GM23338 (cell line): ENCODE results near the gene CDYL. TPM values are rescaled to one million over a fixed set of nuclear protein-coding genes. Genes with fewer than 3 reads are reported as not detected.

Experiments
- ATAC-seq: fragments of 200-7000 bp; cut with Tn5 transposase; 3 replicates; pipeline ENCODE4 v1.9.1; 2020
- DNase-seq: peaks from one replicate; pipeline ENCODE4 v3.0.0-alpha.2; 2015; ENCODE audit warnings: low spot score
- H2AFZ ChIP-seq: fragments of 200-600 bp; sonication (generic); 2 replicates; pipeline ENCODE4 v1.8.0; 2016; ENCODE audit warnings: antibody characterized with exemption, mild to moderate bottlenecking, moderate library complexity
- H3F3A ChIP-seq: fragments of 200-600 bp; sonication (generic); replicated peaks from 2 replicates; pipeline ENCODE4 v1.8.0; 2017; ENCODE audit warnings: antibody characterized with exemption, mixed run types, low read depth
- H3K27ac ChIP-seq: fragments of 200-600 bp; sonication (generic); 2 replicates; pipeline ENCODE4 v1.6.1; 2016; ENCODE audit warnings: low read depth
- H3K27me3 ChIP-seq: fragments of 200-600 bp; sonication (generic); 2 replicates; pipeline ENCODE4 v1.8.0; 2016; ENCODE audit warnings: mild to moderate bottlenecking, mixed run types, moderate library complexity; ENCODE audit not compliant: insufficient read depth
- H3K36me3 ChIP-seq: fragments of 200-600 bp; sonication (generic); 2 replicates; pipeline ENCODE4 v1.8.0; 2016; ENCODE audit warnings: mild to moderate bottlenecking; ENCODE audit not compliant: insufficient read depth
- H3K4me1 ChIP-seq: fragments of 200-600 bp; sonication (generic); 2 replicates; pipeline ENCODE4 v1.8.0; 2016; ENCODE audit warnings: mild to moderate bottlenecking, moderate library complexity; ENCODE audit not compliant: insufficient read depth
- H3K4me2 ChIP-seq: fragments of 200-600 bp; sonication (generic); 2 replicates; pipeline ENCODE4 v1.7.1; 2017; ENCODE audit warnings: mixed run types
- H3K4me3 ChIP-seq: fragments of 200-600 bp; sonication (generic); 2 replicates; pipeline ENCODE4 v1.6.1; 2016; ENCODE audit warnings: mixed run types
- H3K79me2 ChIP-seq: fragments of 200-600 bp; sonication (generic); replicated peaks from 2 replicates; pipeline ENCODE4 v1.8.0; 2017; ENCODE audit warnings: mild to moderate bottlenecking; ENCODE audit not compliant: insufficient read depth
- H3K9me2 ChIP-seq: fragments of 200-600 bp; sonication (generic); 2 replicates; pipeline ENCODE4 v1.8.0; 2017; ENCODE audit not compliant: insufficient read depth
- H4K20me1 ChIP-seq: fragments of 200-600 bp; sonication (generic); replicated peaks from 2 replicates; pipeline ENCODE4 v1.8.0; 2017; ENCODE audit warnings: mild to moderate bottlenecking; ENCODE audit not compliant: insufficient read depth
- H3K27ac Mint-ChIP-seq: 2 replicates; pipeline ENCODE4 v1.8.0; 2020; ENCODE audit warnings: inconsistent platforms, mild to moderate bottlenecking, moderate library complexity, mixed read lengths
- H3K27me3 Mint-ChIP-seq: 3 replicates; pipeline ENCODE4 v1.8.0; 2022; ENCODE audit warnings: low read depth, mild to moderate bottlenecking, moderate library complexity, mixed read lengths, inconsistent platforms; ENCODE audit not compliant: insufficient read depth, poor library complexity
- H3K36me3 Mint-ChIP-seq: 3 replicates; pipeline ENCODE4 v1.8.0; 2021; ENCODE audit warnings: low read depth, mild to moderate bottlenecking, inconsistent platforms, moderate library complexity, mixed read lengths
- H3K4me1 Mint-ChIP-seq: 3 replicates; pipeline ENCODE4 v1.8.0; 2020; ENCODE audit warnings: mild to moderate bottlenecking, inconsistent platforms, mixed read lengths
- H3K4me3 Mint-ChIP-seq: 3 replicates; pipeline ENCODE4 v1.8.0; 2021; ENCODE audit warnings: moderate library complexity, mild to moderate bottlenecking, inconsistent platforms, mixed read lengths
- H3K9me3 Mint-ChIP-seq: 3 replicates; pipeline ENCODE4 v1.8.0; 2020; ENCODE audit warnings: moderate library complexity, mild to moderate bottlenecking, inconsistent platforms, mixed read lengths
- CREB1 ChIP-seq: fragments of 250-450 bp; sonication (Bioruptor Pico); IDR thresholded peaks from 2 replicates; pipeline ENCODE4 v1.5.0; 2020; ENCODE audit warnings: low read depth, mild to moderate bottlenecking, moderate library complexity
- CTCF ChIP-seq, 2 experiments: fragments of 200-600 bp in 1 of 2; sonication (generic) in 1 of 2; conservative IDR thresholded peaks; 2 replicates each; pipeline versions ENCODE4 v1.5.1 to v1.6.1; 2016 to 2017; ENCODE audit warnings: antibody characterized with exemption in 2 of 2, low read depth in 2 of 2, mild to moderate bottlenecking in 2 of 2, moderate library complexity in 1 of 2
- ETS1 ChIP-seq: IDR thresholded peaks from 2 replicates; pipeline ENCODE4 v1.6.1; 2016; ENCODE audit warnings: antibody characterized with exemption
- EZH2 ChIP-seq: fragments of 200-600 bp; sonication (generic); IDR thresholded peaks from one replicate; pipeline ENCODE4 v1.8.0; 2017; ENCODE audit warnings: antibody characterized with exemption, mild to moderate bottlenecking, low read depth; ENCODE audit not compliant: unreplicated experiment
- EZH2phosphoT487 ChIP-seq: fragments of 200-600 bp; sonication (generic); IDR thresholded peaks from one replicate; pipeline ENCODE4 v1.8.1; 2018; ENCODE audit warnings: antibody characterized with exemption; ENCODE audit not compliant: unreplicated experiment
- JUNB ChIP-seq: IDR thresholded peaks from one replicate; pipeline ENCODE4 v1.6.1; 2016; ENCODE audit warnings: antibody characterized with exemption; ENCODE audit not compliant: unreplicated experiment
- NANOG ChIP-seq: IDR thresholded peaks from 2 replicates; pipeline ENCODE4 v1.6.1; 2016; ENCODE audit warnings: antibody characterized with exemption, borderline replicate concordance
- POLR2AphosphoS5 ChIP-seq: IDR thresholded peaks from 2 replicates; pipeline ENCODE4 v1.6.1; 2016; ENCODE audit warnings: antibody characterized with exemption, low read depth
- STAT1 ChIP-seq: IDR thresholded peaks from one replicate; pipeline ENCODE4 v1.6.1; 2016; ENCODE audit warnings: antibody characterized with exemption; ENCODE audit not compliant: unreplicated experiment
- ZNF114 ChIP-seq: fragments of 250-450 bp; sonication (Bioruptor Pico); IDR thresholded peaks from 2 replicates; pipeline ENCODE4 v1.5.0; 2020; ENCODE audit warnings: mild to moderate bottlenecking, moderate library complexity
- ZNF331 ChIP-seq: fragments of 250-450 bp; sonication (Bioruptor Pico); IDR thresholded peaks from 2 replicates; pipeline ENCODE4 v1.5.0; 2020; ENCODE audit warnings: low read depth, mild to moderate bottlenecking, moderate library complexity
- ZNF462 ChIP-seq: fragments of 250-450 bp; sonication (Bioruptor Pico); IDR thresholded peaks from 2 replicates; pipeline ENCODE4 v1.5.0; 2020; ENCODE audit warnings: mild to moderate bottlenecking, moderate library complexity
- polyA plus RNA-seq: library from polyadenylated mRNA; unstranded; fragments of >200 nt; fragmentation: Nextera tagmentation; extraction: Ambion mirVana; gene quantifications from 2 replicates; pipeline ENCODE4 v1.2.1, GENCODE V29; 2016
- total RNA-seq: library from RNA; depleted of rRNA; stranded (reverse); fragments of >200 nt; shearing (Covaris generic); gene quantifications from 2 replicates; pipeline ENCODE4 v1.2.3, GENCODE V29; 2014
- TF ChIP-seq, protein P1 (sequence below): IDR thresholded peaks from one replicate; pipeline ENCODE4 v1.6.1; 2018; ENCODE audit warnings: antibody characterized with exemption; ENCODE audit not compliant: unreplicated experiment

CDYL gene
- total and polyA plus RNA-seq, 2 experiments from 2014 or later, result 67.2 to 128 TPM

- TF ChIP-seq, protein P1, sequence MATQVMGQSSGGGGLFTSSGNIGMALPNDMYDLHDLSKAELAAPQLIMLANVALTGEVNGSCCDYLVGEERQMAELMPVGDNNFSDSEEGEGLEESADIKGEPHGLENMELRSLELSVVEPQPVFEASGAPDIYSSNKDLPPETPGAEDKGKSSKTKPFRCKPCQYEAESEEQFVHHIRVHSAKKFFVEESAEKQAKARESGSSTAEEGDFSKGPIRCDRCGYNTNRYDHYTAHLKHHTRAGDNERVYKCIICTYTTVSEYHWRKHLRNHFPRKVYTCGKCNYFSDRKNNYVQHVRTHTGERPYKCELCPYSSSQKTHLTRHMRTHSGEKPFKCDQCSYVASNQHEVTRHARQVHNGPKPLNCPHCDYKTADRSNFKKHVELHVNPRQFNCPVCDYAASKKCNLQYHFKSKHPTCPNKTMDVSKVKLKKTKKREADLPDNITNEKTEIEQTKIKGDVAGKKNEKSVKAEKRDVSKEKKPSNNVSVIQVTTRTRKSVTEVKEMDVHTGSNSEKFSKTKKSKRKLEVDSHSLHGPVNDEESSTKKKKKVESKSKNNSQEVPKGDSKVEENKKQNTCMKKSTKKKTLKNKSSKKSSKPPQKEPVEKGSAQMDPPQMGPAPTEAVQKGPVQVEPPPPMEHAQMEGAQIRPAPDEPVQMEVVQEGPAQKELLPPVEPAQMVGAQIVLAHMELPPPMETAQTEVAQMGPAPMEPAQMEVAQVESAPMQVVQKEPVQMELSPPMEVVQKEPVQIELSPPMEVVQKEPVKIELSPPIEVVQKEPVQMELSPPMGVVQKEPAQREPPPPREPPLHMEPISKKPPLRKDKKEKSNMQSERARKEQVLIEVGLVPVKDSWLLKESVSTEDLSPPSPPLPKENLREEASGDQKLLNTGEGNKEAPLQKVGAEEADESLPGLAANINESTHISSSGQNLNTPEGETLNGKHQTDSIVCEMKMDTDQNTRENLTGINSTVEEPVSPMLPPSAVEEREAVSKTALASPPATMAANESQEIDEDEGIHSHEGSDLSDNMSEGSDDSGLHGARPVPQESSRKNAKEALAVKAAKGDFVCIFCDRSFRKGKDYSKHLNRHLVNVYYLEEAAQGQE, result no peak
- TF ChIP-seq ZNF462 (CRISPR knock-in tag) (no peak), ZNF114 (CRISPR knock-in tag) (no peak), EZH2 (no peak), CTCF (conservative IDR thresholded peaks at IDR 0.05; ENCODE audit: low read depth in 2 of 2) (no peak), CREB1 (CRISPR knock-in tag) (no peak), STAT1 (no peak), JUNB (no peak), NANOG (no peak), ETS1 (no peak), POLR2AphosphoS5 (no peak), ZNF331 (CRISPR knock-in tag) (no peak), EZH2phosphoT487 (no peak)
- Histone ChIP-seq H4K20me1 (no peaks in the 10 kb centered on the region), H3K4me2 (no peak overlapping the region), H2AFZ (no peak overlapping the region), H3K27me3 (no peaks in the 10 kb centered on the region), H3F3A (no peaks in the 10 kb centered on the region), H3K79me2 (no peaks in the 10 kb centered on the region), H3K9me2 (no peaks in the 10 kb centered on the region), H3K27ac (no peak overlapping the region), H3K36me3 (no peaks in the 10 kb centered on the region), H3K4me3 (no peak overlapping the region), H3K4me1 (no peaks in the 10 kb centered on the region)
- Mint-ChIP-seq H3K4me3 (no peak overlapping the region), H3K4me1 (peaks cover 16% of the 10 kb centered on the region), H3K36me3 (no peaks in the 10 kb centered on the region), H3K27me3 (peaks cover 7% of the 10 kb centered on the region), H3K27ac (no peak overlapping the region), H3K9me3 (no peaks in the 10 kb centered on the region)
- DNase-seq (no peak), ATAC-seq (no peak)
These were observed 191.3 kb downstream of the CDYL start for GRCh38 chr6:4967301-4968030.
